Right ventricle myocardium superior (tissue), 1 donor: ENCODE data around the gene GSS. TPM values are rescaled to one million over a fixed set of nuclear protein-coding genes. Genes with fewer than 3 reads are reported as not detected.

Experiments
- ATAC-seq: fragments of 200-7000 bp; cut with Tn5 transposase; one replicate; pipeline ENCODE4 v1.9.1; 2020; ENCODE audit warnings: mild to moderate bottlenecking; ENCODE audit not compliant: poor library complexity
- DNase-seq: peaks from one replicate; pipeline ENCODE4 v3.0.0-alpha.2; 2020
- intact Hi-C: fragments of 100-400 bp; cut with DNase I; formaldehyde crosslinking; loops from one replicate; pipeline ENCODE4 v1.11.2; 2022
- total RNA-seq: library from RNA; stranded (reverse); fragmentation: NEBNext Ultra II Directional; extraction: Animal tissue kit (Norgen Biotek cat#: 25700); gene quantifications from one replicate; pipeline ENCODE4 v1.2.1, GENCODE V29; 2021
- donor health status: DM: no; HTN: yes; CAD: no; lungs with severe emphysema.

Gene GSS
- total RNA-seq, 1 donor from 2014 or later = 15.7 TPM

- intact Hi-C loops = no loop called here
- ATAC-seq (peak; percentile 26), DNase-seq (no peak)
Measured at GRCh38 chr20:34954904-34955230, 739 bp downstream of the GSS start.

GRCh38 chr20:34953960-34954359 lies 1.6 kb downstream of the GSS start:
- no peak for DNase-seq
- intact Hi-C loops = no loop called here
- ATAC-seq = no peak

GRCh38 chr20:34952671-34953070 lies 2.9 kb downstream of the GSS start:
- no peak for DNase-seq
- intact Hi-C loops = no loop called here
- no peak for ATAC-seq

- intact Hi-C loops = no loop called here
- DNase-seq = peak; percentile 55
Measured at GRCh38 chr20:34951652-34952051, 4.0 kb downstream of the GSS start.

GRCh38 chr20:34951252-34951651 lies 4.4 kb downstream of the GSS start:
- no peak for DNase-seq
- no peak for ATAC-seq
- intact Hi-C loops = no loop called here

More at GRCh38 chr20:34951652-34952051, 4.0 kb downstream of the GSS start:
- ATAC-seq = no peak

GRCh38 chr20:34949120-34949519 lies 6.5 kb downstream of the GSS start:
- intact Hi-C loops = no loop called here
- DNase-seq (no peak), ATAC-seq (no peak)

- ATAC-seq (no peak), DNase-seq (no peak)
- intact Hi-C loops = no loop called here
Measured at GRCh38 chr20:34948030-34948429, 7.6 kb downstream of the GSS start.

- ATAC-seq = no peak
- DNase-seq = no peak
- intact Hi-C loops = no loop called here
Measured at GRCh38 chr20:34947336-34947735, 8.3 kb downstream of the GSS start.

GRCh38 chr20:34946661-34947060 lies 8.9 kb downstream of the GSS start:
- intact Hi-C loops = no loop called here
- ATAC-seq (no peak), DNase-seq (no peak)

GRCh38 chr20:34945315-34946077 lies 10.1 kb downstream of the GSS start:
- intact Hi-C loops = no loop called here
- ATAC-seq = no peak
- DNase-seq = no peak

GRCh38 chr20:34943808-34944567 lies 11.6 kb downstream of the GSS start:
- ATAC-seq (no peak), DNase-seq (no peak)
- intact Hi-C loops = no loop called here

GRCh38 chr20:34942301-34942700 lies 13.3 kb downstream of the GSS start:
- no peak for DNase-seq
- intact Hi-C loops = no loop called here
- no peak for ATAC-seq

- ATAC-seq (no peak), DNase-seq (no peak)
- intact Hi-C loops = no loop called here
Measured at GRCh38 chr20:34941226-34941625, 14.4 kb downstream of the GSS start.

GRCh38 chr20:34940081-34940481 lies 15.5 kb downstream of the GSS start:
- ATAC-seq = peak; percentile 85
- intact Hi-C loops = no loop called here

GRCh38 chr20:34938466-34939163 lies 17.0 kb downstream of the GSS start:
- peak; percentile 86 for DNase-seq
- intact Hi-C loops = no loop called here

More at GRCh38 chr20:34940081-34940481, 15.5 kb downstream of the GSS start:
- peak; percentile 51 for DNase-seq

GRCh38 chr20:34931771-34932170 lies 23.8 kb downstream of the GSS start:
- no peak for DNase-seq
- intact Hi-C loops = no loop called here
- peak; percentile 36 for ATAC-seq

More at GRCh38 chr20:34938466-34939163, 17.0 kb downstream of the GSS start:
- peak; percentile 80 for ATAC-seq

- intact Hi-C loops = no loop called here
- no peak for DNase-seq
- no peak for ATAC-seq
Measured at GRCh38 chr20:34928411-34928810, 27.2 kb downstream of the GSS start.

- ATAC-seq (no peak), DNase-seq (no peak)
- intact Hi-C loops = no loop called here
Measured at GRCh38 chr20:34927736-34928135, 27.9 kb downstream of the GSS start.

- intact Hi-C loops = no loop called here
- no peak for ATAC-seq
- no peak for DNase-seq
Measured at GRCh38 chr20:34926581-34926980, 29.0 kb downstream of the GSS start.

- no peak for ATAC-seq
- DNase-seq = no peak
- intact Hi-C loops = no loop called here
Measured at GRCh38 chr20:34925981-34926380, 29.6 kb downstream of the GSS start.
